ENCODE data around the gene MSANTD3. TPM values are rescaled to one million over a fixed set of nuclear protein-coding genes. Genes with fewer than 3 reads are reported as not detected.

Gene MSANTD3
- total and polyA plus RNA-seq, 2 experiments from 2014 or later = 19.7 to 34.5 TPM

- Mint-ChIP-seq H3K4me1 (peaks cover 26% of the 10 kb centered on the region), H3K4me3 (no peak overlapping the region), H3K27ac (no peak overlapping the region), H3K36me3 (ENCODE audit: low read depth) (peaks cover 19% of the 10 kb centered on the region), H3K9me3 (no peaks in the 10 kb centered on the region), H3K27me3 (ENCODE audit: insufficient read depth, low read depth, poor library complexity) (peaks cover 3% of the 10 kb centered on the region)
- no peak for DNase-seq (ENCODE audit: low spot score)
- no peaks in the 10 kb centered on the region for H3F3A ChIP-seq (replicated peaks; ENCODE audit: low read depth)
- no peak for ATAC-seq
- H3K27ac ChIP-seq (ENCODE audit: low read depth) = no peak overlapping the region
- H3K79me2 ChIP-seq (replicated peaks; ENCODE audit: insufficient read depth) = peaks cover 16% of the 10 kb centered on the region; the same call in 1 of the 2 replicates
- H4K20me1 ChIP-seq (replicated peaks; ENCODE audit: insufficient read depth) = 0 out of 2 replicates have a peak, but pooled peaks cover under 1% of the 10 kb centered on the region
- 0 out of 2 replicates have a peak, but pooled peaks cover 3% of the 10 kb centered on the region for H3K36me3 ChIP-seq (ENCODE audit: insufficient read depth)
- TF ChIP-seq JUNB (IDR thresholded peaks at IDR 0.05; ENCODE audit: unreplicated experiment) (no peak), CREB1 (CRISPR knock-in tag; IDR thresholded peaks at IDR 0.05; ENCODE audit: low read depth) (no peak), POLR2AphosphoS5 (IDR thresholded peaks at IDR 0.05; ENCODE audit: low read depth) (no peak), ZNF331 (CRISPR knock-in tag; IDR thresholded peaks at IDR 0.05; ENCODE audit: low read depth) (no peak), EZH2phosphoT487 (IDR thresholded peaks at IDR 0.05; ENCODE audit: unreplicated experiment) (no peak), ZNF114 (CRISPR knock-in tag; IDR thresholded peaks at IDR 0.05) (no peak), CTCF (conservative IDR thresholded peaks at IDR 0.05; ENCODE audit: low read depth in 2 of 2) (no peak; a peak in 1 of 4 replicates), ETS1 (IDR thresholded peaks at IDR 0.05) (no peak), REST (IDR thresholded peaks at IDR 0.05; ENCODE audit: unreplicated experiment) (no peak), ZNF462 (CRISPR knock-in tag; IDR thresholded peaks at IDR 0.05) (no peak), STAT1 (IDR thresholded peaks at IDR 0.05; ENCODE audit: unreplicated experiment) (no peak), NANOG (IDR thresholded peaks at IDR 0.05; ENCODE audit: borderline replicate concordance) (no peak), EZH2 (IDR thresholded peaks at IDR 0.05; ENCODE audit: low read depth, unreplicated experiment) (no peak)
- no peaks in the 10 kb centered on the region for H3K27me3 ChIP-seq (ENCODE audit: insufficient read depth)
- no peak overlapping the region for H2AFZ ChIP-seq
- peaks cover 17% of the 10 kb centered on the region for H3K4me1 ChIP-seq (ENCODE audit: insufficient read depth)
- no peaks in the 10 kb centered on the region for H3K9me2 ChIP-seq (ENCODE audit: insufficient read depth)
- H3K4me3 ChIP-seq = no peak overlapping the region
- no peak overlapping the region for H3K4me2 ChIP-seq
These were observed 18.4 kb downstream of the MSANTD3 start for GRCh38 chr9:100445161-100445902.

All from GM23338 (cell line).